Lung microvascular endothelial cell (primary cell): ENCODE measurements around the gene KRTAP4-6. TPM values are rescaled to one million over a fixed set of nuclear protein-coding genes. Genes with fewer than 3 reads are reported as not detected.
"Not testable (repeated sequence)": the region's sequence is repeated elsewhere in the genome, so short reads cannot be mapped to it uniquely, and the experiment has no call there.

Experiments used
- DNase-seq, 2 donors: peaks; one replicate each; pipeline versions ENCODE4 v3.0.0 to v3.0.0-alpha.2; 2010; ENCODE audit warnings: low read depth in 2 of 2
- total RNA-seq: library from RNA; depleted of rRNA; stranded (reverse); fragments of >200 nt; gene quantifications from 2 replicates; pipeline ENCODE4 v1.2.1, GENCODE V29; 2014

The KRTAP4-6 gene
- total RNA-seq, 1 donor from 2014 or later, result not detected

DNA sequence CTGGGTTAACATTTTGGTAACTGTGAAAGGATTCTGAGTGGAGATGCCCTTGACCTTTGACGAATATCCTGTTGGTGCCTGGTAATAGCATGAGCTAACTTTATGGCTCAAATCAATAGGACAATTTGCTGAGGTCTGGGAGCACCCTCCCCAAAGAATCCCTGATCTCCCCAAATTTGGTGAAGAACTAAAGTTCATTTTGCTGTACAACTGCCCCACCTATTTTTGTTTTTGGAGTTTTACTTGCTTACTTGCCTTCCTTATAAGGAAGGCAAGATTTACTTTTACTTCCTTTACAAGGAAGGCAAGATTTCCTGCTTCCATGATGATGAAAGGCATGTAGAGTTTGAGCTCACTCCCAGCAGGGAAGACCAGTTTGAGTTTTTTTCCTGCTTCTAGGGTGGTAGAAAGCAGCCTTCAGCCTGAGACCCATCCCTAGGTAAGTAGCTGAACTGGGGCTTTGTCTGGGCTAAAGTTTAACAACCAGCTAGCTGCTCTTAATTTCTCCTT lies 32.3 kb downstream of the KRTAP4-6 start:
- no peak for DNase-seq

DNA sequence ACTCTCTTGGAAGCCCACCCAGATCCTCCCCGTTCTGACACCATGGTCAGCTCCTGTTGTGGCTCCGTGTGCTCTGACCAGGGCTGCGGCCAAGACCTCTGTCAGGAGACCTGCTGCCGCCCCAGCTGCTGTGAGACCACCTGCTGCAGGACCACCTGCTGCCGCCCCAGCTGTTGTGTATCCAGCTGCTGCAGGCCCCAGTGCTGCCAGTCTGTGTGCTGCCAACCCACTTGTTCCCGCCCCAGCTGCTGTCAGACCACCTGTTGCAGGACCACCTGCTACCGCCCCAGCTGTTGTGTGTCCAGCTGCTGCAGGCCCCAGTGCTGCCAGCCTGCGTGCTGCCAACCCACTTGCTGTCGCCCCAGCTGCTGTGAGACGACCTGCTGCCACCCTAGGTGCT lies 35.0 kb downstream of the KRTAP4-6 start, which contains the start of gene KRTAP4-9:
TSS of gene KRTAP4-9 (plus strand) at position 43 of the 400 bp plus-strand sequence. CDS start at position 43, 0 bp downstream.
- not testable (repeated sequence) for DNase-seq

DNA sequence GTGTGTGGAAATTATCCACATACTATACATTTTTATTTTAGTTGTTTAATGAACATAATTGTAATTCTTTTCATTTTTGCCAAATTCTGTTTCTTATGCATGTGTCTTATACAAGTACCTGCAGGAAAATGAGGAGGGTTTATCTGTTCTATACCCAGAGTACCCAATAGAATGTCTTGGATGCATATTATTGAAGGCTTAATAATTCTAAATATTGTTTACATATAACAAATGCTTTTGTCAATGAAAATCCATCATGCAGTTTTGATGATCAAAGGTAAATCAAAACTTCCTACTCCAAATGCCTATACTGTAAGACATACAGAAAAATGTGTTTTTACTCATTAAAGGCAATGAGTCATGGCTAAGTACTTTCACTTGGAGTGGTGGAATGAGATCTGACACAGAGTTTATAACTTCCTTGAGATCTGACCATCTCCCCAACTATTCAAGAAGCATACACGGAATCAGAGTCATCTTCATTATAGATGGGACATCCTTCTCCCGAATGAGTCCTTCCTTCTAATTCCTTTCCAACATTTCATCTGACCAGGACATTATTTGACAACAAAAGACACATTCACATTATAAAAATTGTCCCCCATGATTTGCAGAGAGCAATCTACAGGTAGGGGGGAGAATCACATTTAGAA lies 35.8 kb downstream of the KRTAP4-6 start:
- DNase-seq, result peak in 1 of 2 donors; percentile 24

DNA sequence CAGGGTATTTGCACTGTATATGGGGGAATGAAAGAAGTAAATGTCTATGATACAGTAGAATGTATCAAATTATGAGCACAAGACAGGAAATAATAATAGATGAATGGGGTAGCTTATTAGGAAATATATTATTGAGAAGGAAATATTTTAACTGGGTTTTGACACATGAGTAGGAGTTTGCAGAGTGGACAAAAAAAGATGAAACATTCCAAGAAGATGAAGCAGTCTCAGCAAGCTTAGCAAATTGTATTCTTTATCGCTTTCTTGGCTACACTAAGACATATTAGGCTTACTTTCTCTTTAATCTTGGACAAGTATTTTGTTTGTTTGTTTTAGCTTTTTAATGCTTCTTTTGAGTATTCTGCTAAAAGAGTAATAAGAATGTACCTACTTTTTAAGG lies 36.4 kb downstream of the KRTAP4-6 start:
- DNase-seq, result no peak

DNA sequence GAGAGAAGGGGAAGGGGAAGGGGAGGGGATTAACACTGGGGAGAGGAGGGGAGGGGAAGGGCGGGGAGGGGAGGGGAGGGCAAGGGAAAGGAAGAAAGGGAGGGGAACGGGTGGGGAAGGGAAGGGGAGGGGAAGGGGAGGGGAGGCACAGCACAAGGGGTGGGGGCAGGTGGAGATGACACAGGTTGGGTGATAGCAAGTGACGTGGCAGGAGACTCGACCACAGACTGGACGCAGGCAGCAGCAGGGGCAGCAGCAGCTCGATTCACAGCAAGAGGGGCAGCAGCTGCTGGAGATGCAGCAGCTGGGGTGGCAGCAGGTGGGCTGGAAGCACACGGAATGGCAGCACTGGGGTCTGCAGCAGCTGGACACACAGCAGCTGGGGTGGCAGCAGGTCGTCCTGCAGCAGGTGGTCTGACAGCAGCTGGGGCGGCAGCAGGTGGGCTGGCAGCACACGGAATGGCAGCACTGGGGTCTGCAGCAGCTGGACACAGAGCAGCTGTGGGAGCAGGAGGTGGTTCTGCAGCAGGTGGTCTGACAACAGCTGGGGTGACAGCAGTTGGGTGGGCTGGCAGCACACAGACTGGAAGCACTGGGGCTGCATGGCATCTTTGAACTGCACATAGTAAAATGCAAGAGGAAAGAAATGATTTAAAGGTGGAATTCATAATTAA lies 38.6 kb downstream of the KRTAP4-6 start, which contains the start of gene KRTAP4-16:
TSS of gene KRTAP4-16 (minus strand) at position 624 of the 674 bp plus-strand sequence. CDS start at position 624, 0 bp downstream.
- no peak for DNase-seq

DNA sequence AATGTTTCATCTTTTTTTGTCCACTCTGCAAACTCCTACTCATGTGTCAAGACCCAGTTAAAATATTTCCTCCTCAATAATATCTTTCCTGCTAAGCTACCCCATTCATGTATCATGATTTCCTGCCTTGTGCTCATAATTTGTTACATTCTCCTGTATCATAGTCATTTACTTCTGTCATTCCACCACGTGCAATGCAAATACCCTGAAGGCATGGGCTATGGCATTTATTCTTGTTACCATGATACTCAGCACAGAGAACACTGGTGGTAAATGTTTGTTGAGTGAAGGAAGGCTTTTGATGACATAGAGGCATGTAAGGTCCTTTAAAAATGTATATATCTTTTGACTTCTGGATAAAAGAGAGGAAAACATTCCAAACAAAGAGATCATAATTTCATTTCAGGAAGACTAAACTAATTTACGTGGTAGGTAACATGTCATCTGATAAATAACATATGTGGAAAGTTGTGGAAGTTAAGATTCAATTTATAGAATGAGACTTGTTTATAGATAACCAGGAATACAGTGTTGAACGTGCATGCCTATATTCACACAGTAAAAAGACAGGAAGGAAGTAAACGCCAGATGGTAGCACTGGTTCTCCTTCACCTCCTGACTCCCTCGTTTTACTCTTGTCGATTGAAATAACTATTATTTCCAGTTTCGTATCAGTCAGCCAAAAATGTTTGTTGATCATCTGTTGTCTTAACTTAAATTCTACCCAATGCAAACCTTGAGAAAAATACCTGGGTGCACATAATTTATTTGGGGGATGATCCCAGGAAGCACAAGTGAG lies 40.5 kb downstream of the KRTAP4-6 start:
- peak; percentile 46 to 48 for DNase-seq

DNA sequence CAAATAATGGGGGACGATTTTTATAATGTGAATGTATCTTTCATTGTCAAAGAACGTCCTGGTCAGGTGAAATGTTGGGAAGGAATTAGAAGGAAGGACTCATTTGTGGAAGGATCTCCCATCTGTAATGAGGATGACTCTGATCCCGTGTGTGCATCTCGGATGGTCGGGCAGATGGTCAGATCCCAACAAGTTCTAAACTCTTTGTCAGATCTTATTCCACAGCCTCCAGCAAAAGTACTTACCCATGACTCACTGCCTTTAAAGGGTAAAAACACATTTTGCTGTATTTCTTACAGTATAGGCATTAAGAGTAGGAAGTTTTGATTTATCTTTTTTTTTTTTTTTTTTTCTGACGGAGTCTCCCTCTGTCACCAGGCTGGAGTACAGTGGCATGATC lies 41.9 kb downstream of the KRTAP4-6 start:
- DNase-seq, result no peak

DNA sequence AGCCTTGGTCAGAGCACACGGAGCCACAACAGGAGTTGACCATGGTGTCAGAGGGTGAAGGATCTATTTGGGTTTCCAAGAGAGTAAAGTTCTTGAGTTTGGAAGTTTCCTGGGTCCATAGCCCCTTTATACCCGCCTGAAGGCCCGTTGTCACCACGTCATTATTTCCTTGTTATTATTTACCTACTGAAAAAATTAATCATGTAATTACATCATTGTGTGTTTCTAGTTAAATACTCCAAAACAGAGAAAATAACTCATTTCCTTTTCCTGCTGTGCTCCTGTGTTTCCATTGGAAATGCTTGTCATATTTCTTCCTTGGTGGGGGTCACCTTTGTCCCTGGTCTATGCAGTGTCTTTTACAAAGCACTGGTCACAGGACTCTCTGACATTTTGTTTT lies 42.3 kb downstream of the KRTAP4-6 start, which contains the start of gene KRTAP4-8:
TSS of gene KRTAP4-8 (minus strand) at position 101 of the 400 bp plus-strand sequence. CDS start at position 43, 58 bp downstream.
- no peak for DNase-seq

DNA sequence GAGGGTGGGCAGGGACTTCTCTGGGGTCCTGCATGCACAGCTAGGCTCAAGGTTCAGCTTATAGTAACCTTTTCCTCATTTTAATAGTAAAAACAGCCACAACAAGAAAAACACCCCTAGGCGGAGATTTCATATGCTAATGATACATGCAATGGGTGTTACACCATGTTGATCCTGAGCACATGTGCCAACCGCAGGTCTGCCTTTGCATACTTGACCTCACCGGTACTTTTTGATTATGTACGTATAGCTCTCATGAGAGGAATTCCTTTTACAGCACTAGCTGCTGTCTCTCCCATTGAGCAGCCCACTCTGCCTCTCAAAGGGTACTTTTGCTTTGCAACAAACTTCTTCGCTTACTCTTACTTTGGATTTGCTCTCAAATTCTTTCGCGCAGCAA lies 44.3 kb downstream of the KRTAP4-6 start:
- no peak for DNase-seq

Other genes with a start within 250 kb of the KRTAP4-6 start
- gene KRT23, start 202.9 kb downstream of the KRTAP4-6 start, total RNA-seq, result under 0.01 and 1.6 TPM in 2 replicates
- not detected in 2 replicates for gene KRT39, start 173.6 kb downstream of the KRTAP4-6 start, total RNA-seq
- gene KRT40, start 156.2 kb downstream of the KRTAP4-6 start, total RNA-seq, result not detected in 2 replicates
- not detected in 2 replicates for gene KRTAP3-3, start 146.4 kb downstream of the KRTAP4-6 start, total RNA-seq
- not detected in 2 replicates for gene KRTAP3-2, start 140.6 kb downstream of the KRTAP4-6 start, total RNA-seq
- not detected in 2 replicates for gene KRTAP3-1, start 131.4 kb downstream of the KRTAP4-6 start, total RNA-seq
- not detected in 2 replicates for gene KRTAP1-5, start 113.3 kb downstream of the KRTAP4-6 start, total RNA-seq
- not detected in 2 replicates for gene KRTAP1-4, start 110.3 kb downstream of the KRTAP4-6 start, total RNA-seq
- not detected in 2 replicates for gene KRTAP1-3, start 105.7 kb downstream of the KRTAP4-6 start, total RNA-seq
- gene KRTAP1-1, start 99.1 kb downstream of the KRTAP4-6 start, total RNA-seq, result not detected in 2 replicates
- not detected in 2 replicates for gene KRTAP2-1, start 93.2 kb downstream of the KRTAP4-6 start, total RNA-seq
- not detected in 2 replicates for gene KRTAP2-2, start 85.3 kb downstream of the KRTAP4-6 start, total RNA-seq
- gene KRTAP2-3, start 80.4 kb downstream of the KRTAP4-6 start, total RNA-seq, result not detected in 2 replicates
- not detected in 2 replicates for gene KRTAP2-4, start 74.7 kb downstream of the KRTAP4-6 start, total RNA-seq
- not detected in 2 replicates for gene KRTAP4-7, start 56.4 kb downstream of the KRTAP4-6 start, total RNA-seq
- gene KRTAP4-8, start 42.4 kb downstream of the KRTAP4-6 start, total RNA-seq, result not detected in 2 replicates
- gene KRTAP4-16, start 38.3 kb downstream of the KRTAP4-6 start, total RNA-seq, result not detected in 2 replicates
- not detected in 2 replicates for gene KRTAP4-9, start 35.2 kb downstream of the KRTAP4-6 start, total RNA-seq
- gene KRTAP4-11, start 22.2 kb downstream of the KRTAP4-6 start, total RNA-seq, result not detected in 2 replicates
- not detected in 2 replicates for gene KRTAP4-12, start 16.4 kb downstream of the KRTAP4-6 start, total RNA-seq
- not detected in 2 replicates for gene KRTAP4-5, start 9.3 kb upstream of the KRTAP4-6 start, total RNA-seq
- not detected in 2 replicates for gene KRTAP4-4, start 20.2 kb upstream of the KRTAP4-6 start, total RNA-seq
- not detected in 2 replicates for gene KRTAP4-3, start 27.7 kb upstream of the KRTAP4-6 start, total RNA-seq
- gene KRTAP4-2, start 37.7 kb upstream of the KRTAP4-6 start, total RNA-seq, result not detected in 2 replicates
- gene KRTAP4-1, start 44.4 kb upstream of the KRTAP4-6 start, total RNA-seq, result not detected in 2 replicates
- not detected in 2 replicates for gene KRTAP9-1, start 49.3 kb upstream of the KRTAP4-6 start, total RNA-seq
- gene KRTAP9-2, start 86.1 kb upstream of the KRTAP4-6 start, total RNA-seq, result not detected in 2 replicates
- not detected in 2 replicates for gene KRTAP9-3, start 91.9 kb upstream of the KRTAP4-6 start, total RNA-seq
- gene KRTAP9-8, start 97.5 kb upstream of the KRTAP4-6 start, total RNA-seq, result not detected in 2 replicates
- not detected in 2 replicates for gene KRTAP9-4, start 109.1 kb upstream of the KRTAP4-6 start, total RNA-seq
- not detected in 2 replicates for gene KRTAP9-9, start 114.8 kb upstream of the KRTAP4-6 start, total RNA-seq
- not detected in 2 replicates for gene KRTAP9-6, start 124.8 kb upstream of the KRTAP4-6 start, total RNA-seq
- gene KRTAP9-7, start 135.2 kb upstream of the KRTAP4-6 start, total RNA-seq, result not detected in 2 replicates
- gene KRTAP29-1, start 162.3 kb upstream of the KRTAP4-6 start, total RNA-seq, result not detected in 2 replicates
- gene KRTAP16-1, start 168.8 kb upstream of the KRTAP4-6 start, total RNA-seq, result not detected in 2 replicates
- not detected in 2 replicates for gene KRTAP17-1, start 175.2 kb upstream of the KRTAP4-6 start, total RNA-seq
- gene KRT33A, start 210.3 kb upstream of the KRTAP4-6 start, total RNA-seq, result not detected in 2 replicates
- not detected in 2 replicates for gene KRT33B, start 229.3 kb upstream of the KRTAP4-6 start, total RNA-seq
- gene KRT34, start 241.8 kb upstream of the KRTAP4-6 start, total RNA-seq, result not detected in 2 replicates